ENCODE data around the gene FOXP4.

The FOXP4 gene

GRCh38 chr6:41651246-41651961 lies 105.2 kb downstream of the FOXP4 start:
- Mint-ChIP-seq H3K4me3 (no peak overlapping the region), H3K27ac (no peak overlapping the region), H3K27me3 (peaks cover 39% of the 10 kb centered on the region), H3K4me1 (no peaks in the 10 kb centered on the region), H3K36me3 (no peaks in the 10 kb centered on the region), H3K9me3 (no peaks in the 10 kb centered on the region)
- DNase-seq: no peak
- CTCF ChIA-PET: interaction anchor here (0.9 kb wide), 1 partner anchor 9 kb away, joined by 3 read pairs; no protein-coding TSS in a partner anchor

All from activated naive CD4-positive, alpha-beta T cell treated with anti-CD3 and anti-CD28 coated beads, Interleukin-2, amount 10 ng/mL, durations not matched to agents 7 days and 5 days (primary cell).